Activated CD4-positive, CD25-positive, alpha-beta regulatory T cell treated with anti-CD3 and anti-CD28 coated beads, Interleukin-2, amount 50 U/mL, for 16 hours (primary cell): ENCODE measurements around the gene ARHGAP10.
"Not testable (repeated sequence)": the region's sequence is repeated elsewhere in the genome, so short reads cannot be mapped to it uniquely, and the experiment has no call there.

Source experiments
- DNase-seq: peaks from one replicate; pipeline ENCODE4 v3.0.0-alpha.2; 2020; ENCODE audit warnings: low read depth, low spot score

The ARHGAP10 gene

DNA sequence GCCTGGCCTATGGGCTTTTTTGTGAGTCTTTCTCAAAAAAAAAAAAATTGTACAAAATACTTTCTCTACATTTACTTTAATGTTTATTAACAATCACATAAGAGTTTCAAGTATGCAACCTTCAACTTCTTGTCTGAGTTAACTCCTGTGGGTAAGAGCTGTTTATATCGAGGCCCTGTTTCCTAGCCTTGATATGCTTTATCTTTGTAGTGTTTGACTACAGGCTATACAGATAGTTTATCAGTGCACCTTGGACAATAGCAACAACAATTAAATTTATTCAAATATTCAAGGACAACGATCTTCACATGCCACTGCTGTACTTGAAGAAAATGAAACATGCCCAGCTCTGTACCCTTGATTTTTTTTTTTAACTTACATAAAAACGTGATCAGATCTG is 178.4 kb downstream of the ARHGAP10 start:
- no peak for DNase-seq

DNA sequence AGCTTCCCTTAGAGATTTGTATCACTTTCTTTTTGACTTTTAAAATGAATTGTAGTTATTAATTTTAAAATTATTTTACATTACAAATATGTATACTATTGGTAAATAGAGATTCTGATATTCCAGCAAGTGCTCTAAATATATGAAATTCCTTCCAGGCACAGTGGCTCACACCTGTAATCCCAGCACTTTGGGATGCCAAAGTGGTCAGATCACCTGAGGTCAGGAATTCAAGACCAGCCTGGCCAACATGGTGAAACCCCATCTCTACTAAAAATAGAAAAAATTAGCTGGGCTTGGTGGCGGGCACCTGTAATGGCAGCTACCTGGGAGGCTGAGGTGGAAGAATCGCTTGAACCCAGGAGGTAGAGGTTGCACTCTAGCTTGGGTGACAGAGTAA is 180.2 kb downstream of the ARHGAP10 start:
- DNase-seq, result not testable (repeated sequence)

DNA sequence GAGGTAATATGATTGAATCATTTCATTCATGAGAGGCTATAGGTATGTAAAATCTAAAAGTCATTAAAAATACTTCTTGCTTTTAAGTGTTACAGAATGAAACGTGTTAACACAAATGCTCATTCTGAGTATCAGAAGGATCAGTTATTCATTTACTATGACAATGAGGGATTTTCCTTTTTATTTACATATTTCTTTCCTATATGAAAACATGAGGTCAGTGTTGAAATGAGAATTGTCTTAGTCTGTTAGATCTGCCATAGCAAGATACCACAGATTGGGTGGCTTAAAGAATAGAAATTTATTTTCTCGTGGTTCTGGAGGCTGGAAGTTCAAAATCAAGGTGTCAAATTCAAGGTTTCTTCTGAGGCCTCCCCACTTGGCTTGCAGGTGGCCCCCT is 181.2 kb downstream of the ARHGAP10 start:
- no peak for DNase-seq

DNA sequence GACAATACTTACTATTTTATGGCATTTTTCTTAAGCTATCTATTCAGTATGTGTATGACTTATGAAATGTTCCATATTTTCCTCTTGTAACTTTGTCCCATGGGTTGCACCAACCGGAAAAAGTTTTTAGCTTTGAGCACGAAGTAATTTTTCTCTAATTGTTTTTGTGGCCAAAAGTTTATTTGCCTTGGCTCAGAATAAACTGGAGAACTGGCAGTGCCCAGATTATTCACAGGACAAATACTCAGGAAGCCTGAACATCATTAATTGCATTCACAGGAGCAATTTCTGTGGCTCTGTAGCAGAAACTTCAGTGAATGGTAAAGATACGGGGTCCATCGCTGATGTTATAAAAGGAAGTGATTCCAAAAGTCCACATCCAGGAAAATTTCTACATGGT is 184.5 kb downstream of the ARHGAP10 start:
- no peak for DNase-seq

DNA sequence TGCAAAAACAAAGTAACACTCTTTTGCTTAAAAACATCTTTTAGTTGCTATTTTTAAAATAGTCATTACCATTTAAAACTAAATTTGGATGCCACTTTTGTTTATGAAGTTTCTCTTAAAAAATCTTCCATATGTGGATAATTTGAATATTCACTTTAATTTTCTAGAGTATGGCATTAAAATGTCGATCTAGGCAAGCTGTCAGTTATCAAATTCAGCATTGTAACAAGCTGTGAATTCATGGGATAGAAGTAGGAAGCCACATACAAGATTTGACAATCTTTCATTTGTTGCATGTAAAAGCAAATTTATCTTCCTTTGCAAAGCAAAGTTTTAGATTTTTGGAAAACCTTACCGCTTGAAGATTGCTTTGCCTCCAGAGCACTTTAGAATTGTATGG is 191.5 kb downstream of the ARHGAP10 start:
- DNase-seq, result no peak

DNA sequence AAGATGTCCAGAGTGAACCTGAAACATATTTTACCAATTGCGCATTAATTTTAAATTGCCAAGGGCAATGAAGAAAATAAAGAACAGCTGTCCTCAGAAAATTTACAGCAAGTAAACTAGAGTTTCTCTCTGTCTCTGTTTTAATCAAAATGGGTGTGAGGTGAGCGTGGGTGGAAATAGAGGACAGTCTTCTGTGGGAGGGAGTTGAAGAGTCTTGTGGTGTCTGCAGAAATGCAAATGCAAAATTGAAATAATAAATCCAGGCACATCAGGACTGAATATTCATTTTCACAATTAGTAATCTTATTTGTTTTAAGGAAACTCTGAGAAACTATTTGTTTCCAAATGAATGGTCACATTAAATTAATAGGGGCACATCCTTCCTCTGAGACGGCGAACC is 192.0 kb downstream of the ARHGAP10 start:
- no peak for DNase-seq

DNA sequence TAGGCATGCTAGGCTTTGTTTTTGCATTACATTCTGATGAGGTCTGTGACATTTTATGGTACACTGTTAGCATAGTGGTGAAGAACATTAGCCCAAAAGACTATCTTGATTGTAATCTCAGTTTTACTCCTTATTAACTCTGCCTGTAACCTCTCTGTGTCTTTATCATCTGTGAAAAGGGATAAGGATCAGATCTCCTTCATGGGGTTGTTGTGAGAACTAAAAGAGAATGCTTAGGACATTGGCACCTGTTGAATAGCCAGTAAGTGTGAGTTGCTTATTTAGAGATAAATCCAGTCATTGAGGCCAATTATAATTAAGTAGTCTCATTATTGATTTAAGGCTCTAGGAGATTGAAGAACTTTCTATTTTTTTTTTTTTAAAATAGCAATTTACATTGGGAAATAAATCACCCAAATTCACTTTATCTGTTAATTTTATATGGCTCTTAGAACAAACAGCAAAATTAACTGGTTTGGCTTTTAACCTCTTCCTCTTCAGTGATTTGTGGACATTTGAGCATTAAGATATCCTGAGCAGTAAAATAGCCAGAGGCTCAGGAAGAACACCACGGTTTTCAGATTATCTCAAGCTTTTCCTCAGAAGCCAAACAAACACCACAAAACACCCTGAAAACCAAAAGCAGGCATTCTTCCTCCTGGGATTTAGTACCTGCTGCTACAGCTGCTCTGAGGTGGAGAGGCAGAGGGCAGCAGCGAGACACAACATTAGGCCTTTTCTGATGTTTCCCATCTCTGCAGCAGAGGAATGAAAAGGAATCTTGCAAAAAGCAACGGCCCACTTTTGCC is 192.9 kb downstream of the ARHGAP10 start:
- no peak for DNase-seq

DNA sequence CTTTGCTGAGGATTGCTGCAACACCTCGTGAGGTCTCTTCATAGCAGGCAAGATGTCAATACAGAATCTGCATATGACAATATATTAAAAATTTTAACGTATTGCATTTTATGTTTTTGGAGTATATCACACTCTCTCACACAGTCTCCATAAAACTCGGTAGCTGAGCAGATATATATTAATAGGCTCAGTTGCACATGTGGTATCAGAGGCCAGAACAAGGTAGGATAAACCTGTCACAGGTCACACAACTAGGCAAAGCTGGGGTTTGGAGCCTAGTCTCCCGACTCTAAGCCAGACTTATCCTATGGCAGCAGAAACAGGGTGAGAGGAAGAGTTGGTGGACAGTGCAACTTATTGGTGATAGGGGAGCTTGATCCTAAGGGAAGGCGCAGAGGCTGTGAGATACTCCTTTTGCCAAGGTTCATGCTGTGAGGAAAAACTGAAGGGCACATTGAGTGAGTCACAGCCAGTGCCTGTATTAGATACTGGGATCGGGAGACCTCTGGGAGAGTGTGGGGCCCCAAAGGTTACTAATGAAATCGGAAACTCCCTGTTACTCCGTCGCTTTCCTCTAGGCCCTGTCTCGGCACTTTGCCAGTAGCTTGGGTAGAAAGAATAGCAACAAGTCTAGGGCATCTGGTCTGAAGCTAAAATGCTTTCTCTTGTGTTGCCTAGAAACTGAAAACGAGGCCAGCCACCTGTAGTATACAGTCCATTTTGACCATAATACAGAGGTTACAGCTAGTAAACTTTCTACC is 195.7 kb downstream of the ARHGAP10 start:
- DNase-seq, result no peak

DNA sequence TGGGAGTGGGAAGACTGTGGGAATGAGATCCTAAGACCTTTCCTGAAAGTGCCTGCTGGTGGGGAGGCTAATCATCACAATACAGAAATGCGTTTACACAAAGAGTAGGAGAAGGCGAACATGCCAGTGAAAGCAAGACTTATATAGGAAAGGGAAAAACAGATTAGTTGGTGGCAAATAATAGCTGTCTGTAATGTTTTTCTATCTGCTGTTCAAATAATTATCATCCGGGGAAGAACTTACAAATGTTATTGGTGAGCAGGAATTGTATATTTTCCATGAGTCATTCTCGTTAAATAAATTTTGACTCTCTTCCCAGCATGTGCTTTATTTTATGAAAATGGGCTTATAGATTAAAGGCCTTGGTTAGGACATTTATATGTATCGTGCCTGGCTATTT is 196.5 kb downstream of the ARHGAP10 start:
- DNase-seq, result no peak

DNA sequence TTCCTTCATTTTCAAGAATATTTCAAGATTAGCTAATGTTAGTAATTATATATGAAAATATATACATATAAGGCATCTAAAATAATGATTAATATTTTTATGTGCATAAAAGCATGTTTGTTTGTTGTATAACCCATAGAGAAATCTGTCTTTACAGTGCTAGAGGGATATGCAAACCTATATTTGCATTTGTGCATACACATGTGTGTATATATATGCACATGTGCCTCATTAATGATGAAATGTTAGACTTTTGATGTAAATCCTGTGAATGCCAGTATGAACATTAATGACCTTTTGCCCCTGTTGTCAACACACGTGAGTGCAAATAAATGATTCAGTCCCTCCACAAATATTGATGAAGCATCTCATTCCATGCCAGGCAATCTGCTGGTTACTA is 197.9 kb downstream of the ARHGAP10 start:
- DNase-seq, result no peak

DNA sequence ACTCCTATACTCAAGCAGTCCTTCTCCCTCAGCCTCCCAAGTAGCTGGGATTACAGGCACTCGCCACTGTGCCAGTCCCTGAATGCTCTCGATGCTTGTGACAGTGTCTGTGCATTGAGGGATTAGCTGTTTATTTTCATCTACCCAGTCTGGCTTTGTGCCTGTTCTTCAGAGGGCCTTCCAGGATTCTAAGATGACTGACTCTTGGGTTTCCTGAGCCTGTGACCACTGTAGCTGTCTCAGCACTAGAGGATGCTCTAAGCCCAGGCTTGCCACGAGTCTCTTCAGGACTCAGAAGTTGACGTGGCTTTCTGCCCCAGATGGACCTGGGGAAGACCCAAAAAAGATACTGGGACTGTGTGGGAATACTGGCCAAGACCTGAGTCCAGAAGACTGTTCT is 201.4 kb downstream of the ARHGAP10 start:
- no peak for DNase-seq

DNA sequence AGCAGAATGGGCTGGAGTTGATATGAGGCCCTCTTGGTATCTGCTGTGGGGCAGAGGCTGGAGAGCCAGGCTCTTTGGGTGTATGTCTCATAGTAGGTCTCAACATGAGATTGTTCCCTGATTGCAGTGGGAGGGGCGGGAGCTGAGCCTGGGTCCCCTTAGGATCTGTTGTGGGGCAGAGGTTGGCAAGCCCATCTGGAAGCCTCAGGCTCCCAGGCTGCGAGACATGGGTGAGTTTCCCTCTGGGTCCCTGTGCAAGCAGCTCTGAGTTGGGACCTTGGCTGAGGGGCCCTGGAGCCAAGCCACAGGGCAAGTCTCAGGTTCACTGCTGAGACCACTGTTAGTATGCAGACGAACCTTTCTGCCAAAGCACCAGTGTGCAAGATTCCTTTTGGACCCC is 201.9 kb downstream of the ARHGAP10 start:
- DNase-seq, result no peak

DNA sequence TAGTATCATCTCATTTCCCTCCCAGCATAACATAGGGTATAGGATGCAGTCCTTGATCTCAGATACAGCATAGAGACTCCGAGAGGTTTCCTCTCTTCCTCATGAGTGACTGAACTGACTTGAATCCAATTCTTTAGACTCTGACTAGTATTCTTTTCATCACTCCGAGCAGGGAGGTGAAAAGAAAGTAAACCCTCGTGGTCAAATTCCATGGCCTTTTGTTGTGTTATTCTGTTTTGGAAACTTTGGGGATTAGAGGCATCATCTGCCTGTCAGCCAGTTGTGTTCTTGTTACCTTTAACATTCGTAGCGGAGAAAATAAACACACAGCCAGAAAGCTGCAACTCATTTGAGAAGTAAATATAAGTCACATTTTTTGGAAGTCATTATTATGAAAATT is 206.6 kb downstream of the ARHGAP10 start:
- no peak for DNase-seq

DNA sequence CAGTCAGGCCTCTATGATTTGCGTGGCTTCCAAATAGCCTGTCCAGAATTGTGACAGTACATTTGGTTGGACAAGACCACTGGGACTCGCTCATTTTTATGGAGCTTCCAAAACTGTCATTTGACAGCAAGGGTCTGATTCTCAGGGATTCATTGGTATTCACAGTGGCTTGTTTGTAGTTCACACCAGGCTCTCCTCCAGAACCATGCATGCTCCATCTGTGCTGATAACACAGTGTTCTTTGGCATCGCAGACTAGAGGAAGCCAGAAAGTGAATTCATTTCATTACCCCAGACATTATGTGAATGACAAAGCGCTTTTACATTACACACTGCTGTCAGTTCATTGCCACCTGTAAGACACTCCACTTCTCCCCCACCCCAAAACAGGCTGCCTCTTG is 208.3 kb downstream of the ARHGAP10 start:
- no peak for DNase-seq

DNA sequence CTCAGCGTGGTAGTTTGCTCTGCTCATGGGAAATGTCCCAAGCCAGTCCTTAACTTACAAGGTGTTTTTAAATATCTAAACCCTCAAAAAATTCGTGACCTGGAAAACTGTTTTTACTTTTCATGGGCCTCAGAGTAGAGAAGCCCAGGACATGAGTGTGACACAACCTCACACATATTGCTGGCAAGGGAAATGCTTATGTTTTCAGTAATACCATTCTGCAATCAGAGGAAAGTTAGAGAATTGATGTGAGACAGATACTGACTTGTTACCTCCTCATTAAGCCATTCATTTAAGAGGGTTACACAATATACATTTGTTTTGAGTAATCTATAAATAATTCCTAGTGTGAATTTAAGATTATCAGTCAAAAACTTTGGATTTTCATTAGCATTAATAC is 209.5 kb downstream of the ARHGAP10 start:
- no peak for DNase-seq

DNA sequence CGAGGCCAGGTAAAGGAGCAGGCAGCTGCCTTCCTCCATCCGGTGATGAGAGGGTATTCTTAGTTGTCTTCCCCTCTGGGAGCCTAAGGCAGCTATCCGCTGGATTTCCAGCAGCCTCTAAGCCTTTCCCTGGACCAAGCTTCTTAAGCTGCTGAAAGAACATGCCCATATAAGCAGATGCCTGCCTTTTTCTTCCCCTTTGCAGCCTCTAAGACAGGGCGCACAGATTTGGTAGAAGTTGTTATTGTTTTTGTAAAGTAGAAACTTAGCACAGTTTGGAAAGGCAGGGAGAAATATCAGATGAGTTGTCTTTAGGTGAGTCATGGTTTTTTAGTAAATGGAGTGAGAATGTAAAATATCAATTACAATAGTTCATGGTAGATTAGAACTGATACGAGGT is 210.8 kb downstream of the ARHGAP10 start:
- no peak for DNase-seq

DNA sequence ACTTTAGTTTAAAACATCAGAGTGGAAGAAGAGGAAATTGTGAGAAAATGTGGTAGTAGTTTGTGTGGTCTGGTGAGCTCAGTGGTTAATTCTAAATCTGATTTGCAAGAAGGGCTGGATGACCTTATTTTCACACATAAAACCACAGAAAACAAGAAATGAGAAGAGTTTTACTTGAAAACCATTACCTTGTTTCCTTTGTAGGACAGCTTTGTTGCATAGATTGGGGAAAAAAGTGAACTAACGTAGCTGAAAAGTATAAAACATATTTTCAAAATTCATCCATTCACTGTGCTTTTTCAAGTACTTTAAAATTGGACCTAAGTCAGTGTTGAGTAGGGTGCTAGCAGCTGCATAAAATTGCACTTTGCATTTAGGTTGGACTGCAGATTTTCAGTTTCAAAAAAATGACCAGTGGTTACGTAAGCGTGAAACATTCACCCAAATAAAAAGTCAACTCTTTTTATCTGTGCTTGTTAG is 211.3 kb downstream of the ARHGAP10 start:
- no peak for DNase-seq

DNA sequence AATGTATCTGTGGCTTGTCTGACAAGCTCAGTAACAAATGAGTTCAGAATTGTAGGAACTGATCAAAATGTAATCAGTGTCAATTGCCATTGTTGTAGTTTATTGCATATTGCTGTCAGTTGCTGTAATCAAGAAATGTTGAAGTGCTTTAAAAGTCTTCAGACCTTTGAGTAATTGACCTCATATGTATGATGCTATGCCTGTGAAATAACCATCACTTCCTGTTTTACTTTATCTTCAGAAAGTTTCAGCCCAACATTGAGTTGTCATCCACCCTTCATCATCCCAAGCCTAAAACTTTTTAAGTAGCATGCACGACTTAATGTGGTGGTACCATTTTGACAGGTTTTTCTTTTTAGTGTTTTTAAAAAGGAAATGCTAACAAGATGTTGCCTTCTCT is 212.4 kb downstream of the ARHGAP10 start:
- DNase-seq, result no peak

DNA sequence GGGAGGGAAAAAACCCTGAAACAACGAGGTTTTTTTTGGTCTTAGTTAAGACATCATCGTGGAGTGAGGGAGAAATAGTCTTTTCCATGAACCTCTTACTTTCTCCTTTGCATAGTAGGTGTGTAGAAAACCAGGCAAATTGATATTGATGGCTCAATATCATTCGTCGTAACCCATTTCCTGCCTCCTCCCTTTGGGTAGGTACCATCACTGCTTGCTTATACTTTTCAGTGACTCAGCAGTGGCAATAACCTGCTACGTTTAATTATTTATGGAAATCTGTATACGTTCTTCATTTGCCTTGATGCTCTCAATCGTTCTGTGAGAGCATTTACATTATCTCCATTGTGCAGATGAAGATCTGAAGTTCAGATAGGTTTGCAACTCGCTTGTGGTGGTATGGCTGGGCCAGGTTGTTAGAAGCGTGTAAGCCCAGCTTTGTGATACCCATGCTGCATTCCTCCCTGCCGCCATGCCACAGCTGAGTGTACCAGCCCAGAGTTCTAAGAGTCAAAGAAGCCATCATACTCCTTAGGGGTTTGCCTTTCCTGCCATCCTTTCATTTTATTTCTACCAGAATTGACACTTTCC is 212.9 kb downstream of the ARHGAP10 start:
- DNase-seq, result no peak

DNA sequence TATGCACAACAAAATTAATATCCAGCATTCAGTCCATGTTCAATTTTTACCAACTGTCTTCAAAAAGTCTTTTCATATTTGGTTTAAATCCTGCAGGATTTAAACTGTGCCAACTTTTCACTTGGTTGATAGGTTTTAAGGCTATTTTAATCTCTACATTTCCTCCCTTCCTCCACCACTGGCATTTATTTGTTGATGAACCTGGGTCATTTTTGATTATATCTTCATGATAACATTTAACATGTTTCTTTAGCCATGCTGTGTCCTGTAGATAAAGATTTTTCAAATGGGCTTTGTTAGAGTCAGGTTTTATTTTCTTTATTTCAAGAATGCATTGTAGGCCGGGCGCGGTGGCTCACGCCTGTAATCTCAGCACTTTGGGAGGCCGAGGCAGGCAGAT is 216.4 kb downstream of the ARHGAP10 start:
- DNase-seq, result no peak

DNA sequence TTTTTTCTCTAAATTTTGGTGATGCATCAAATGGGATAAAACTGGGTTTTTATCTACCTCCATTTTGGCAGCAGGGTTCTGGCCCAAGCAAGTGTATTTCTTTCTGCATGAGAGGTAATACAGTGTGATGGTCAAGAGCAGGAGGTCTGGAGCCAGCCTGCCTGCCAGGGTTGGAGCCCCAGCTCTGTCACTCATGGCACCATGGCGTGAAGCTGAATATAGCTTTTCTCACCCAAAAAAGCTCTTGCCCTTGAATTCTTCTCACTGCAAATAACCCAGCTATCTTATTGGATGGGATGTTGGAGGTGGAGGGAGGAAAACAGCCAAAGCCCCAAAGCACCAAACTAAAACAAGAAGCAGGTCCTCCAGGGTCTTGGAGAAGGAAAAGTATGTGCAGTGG is 218.4 kb downstream of the ARHGAP10 start:
- no peak for DNase-seq

DNA sequence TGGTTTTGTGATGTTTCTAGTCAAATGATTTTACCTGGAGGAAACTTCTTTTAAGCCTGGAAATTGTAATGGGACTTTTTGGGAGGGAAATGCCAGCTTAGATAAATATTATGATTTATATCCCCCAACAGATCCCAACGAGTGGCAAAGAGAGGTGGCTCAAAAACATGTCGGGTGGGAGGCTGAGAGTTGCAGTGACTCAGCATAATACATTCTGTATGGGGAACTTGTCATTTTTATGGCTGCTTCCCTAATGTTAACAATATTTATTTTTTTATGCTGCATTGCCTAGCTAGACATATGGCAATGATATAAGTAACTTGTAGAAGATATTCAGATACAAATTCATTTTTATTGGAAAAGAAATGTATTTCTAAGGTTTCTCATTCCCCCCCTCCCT is 219.0 kb downstream of the ARHGAP10 start:
- DNase-seq, result no peak

DNA sequence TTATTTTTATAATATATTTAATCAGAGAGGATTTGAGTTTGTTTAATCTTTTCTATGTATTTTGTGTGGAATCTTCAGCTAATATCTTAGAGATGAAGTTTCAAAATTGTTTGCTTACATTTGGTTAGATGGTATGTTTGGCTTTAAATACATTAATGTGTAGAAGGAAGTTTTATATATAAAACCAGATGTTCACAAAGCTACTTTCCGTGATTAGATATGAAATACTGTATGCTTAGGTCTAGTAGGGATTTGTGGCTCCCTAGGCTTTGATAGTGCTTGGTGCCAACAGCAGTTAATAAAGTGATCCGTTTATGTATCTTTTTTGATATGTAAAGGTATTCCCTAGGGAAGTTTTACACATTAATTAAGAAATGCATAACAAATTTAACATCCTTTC is 223.0 kb downstream of the ARHGAP10 start:
- no peak for DNase-seq
